ENCODE data around the gene OR8D4.
"Not testable (repeated sequence)": the region's sequence is repeated elsewhere in the genome, so short reads cannot be mapped to it uniquely, and the experiment has no call there.

Gene OR8D4

DNA sequence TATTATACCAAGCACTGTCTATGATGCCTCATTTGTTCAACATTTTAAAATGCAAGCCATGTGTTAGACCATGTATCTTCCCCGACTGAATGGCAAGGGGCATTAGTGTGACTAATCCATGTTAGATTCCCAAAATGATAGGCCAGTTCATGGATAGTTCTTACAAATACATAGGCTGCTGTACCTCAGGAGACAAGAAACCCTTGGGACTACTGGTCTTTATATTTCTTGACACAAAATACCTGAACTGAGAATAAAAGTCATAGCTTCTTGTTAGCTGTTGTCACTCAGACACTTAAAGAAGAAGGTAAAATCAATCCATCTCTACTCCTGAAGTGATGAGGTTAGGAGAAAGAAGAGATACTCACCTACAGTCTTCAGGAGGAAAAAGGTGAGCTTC, at the start of gene OR8D4:
Gene OR8D4, plus strand, starts transcription at position 301 of the 400 bp plus-strand sequence. CDS start 4,265 bp downstream, outside the sequence.
- DNase-seq, result no peak

DNA sequence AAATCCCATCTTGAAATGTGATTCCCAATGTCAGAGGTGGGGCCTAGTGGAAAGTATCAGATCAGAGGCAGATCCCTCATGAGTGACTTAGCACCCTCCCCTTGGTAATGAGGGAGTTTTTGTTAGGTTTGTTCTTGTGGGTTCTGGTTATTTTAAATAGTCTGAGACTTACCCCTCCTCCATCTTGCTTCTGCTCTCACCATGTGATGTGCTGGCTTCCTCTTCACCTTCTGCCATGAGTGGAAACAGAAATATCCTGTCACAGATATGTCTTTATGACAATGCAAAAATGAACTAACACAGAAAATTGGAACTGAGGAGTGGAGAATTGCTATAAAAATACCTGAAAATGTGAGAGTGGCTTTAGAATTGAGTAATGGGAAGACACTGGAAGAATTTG, 49.6 kb upstream of the OR8D4 start:
- DNase-seq, result no peak

DNA sequence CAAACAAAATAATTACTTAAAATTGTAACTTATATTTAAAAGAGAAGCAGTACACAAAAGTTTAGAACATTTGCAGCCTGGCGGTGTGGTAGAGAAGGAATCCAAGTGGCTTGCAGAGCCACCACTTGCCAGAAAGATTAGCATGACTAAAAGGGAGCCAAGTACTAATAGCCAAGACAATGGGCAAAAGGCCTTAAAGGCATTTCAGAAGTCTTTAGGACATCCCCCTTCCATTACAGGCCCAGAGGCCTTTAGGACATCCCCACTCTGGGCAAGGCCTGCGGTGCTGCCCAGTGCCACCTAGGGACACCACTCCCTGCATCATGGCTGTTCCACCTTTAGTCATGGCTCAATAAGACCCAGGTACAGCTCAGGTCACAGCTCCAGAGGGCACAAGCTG, 48.9 kb upstream of the OR8D4 start:
- DNase-seq, result no peak

DNA sequence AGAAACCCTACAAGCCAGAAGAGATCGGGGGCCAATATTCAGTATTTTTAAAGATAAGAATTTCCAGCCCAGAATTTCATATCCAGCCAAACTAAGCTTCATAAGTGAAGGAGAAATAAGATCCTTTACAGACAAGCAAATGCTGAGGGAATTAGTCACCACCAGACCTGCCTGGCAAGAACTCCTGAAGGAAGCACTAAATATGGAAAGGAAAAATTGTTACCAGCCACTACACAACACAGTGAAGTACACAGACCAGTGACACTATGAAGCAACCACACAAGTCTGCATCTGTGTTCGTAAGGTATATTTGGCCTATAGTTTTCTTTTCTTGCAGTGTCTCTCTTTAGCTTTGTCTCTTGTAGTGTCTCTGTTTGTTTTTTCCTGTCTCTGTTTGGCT, 45.5 kb upstream of the OR8D4 start:
- DNase-seq, result no peak

DNA sequence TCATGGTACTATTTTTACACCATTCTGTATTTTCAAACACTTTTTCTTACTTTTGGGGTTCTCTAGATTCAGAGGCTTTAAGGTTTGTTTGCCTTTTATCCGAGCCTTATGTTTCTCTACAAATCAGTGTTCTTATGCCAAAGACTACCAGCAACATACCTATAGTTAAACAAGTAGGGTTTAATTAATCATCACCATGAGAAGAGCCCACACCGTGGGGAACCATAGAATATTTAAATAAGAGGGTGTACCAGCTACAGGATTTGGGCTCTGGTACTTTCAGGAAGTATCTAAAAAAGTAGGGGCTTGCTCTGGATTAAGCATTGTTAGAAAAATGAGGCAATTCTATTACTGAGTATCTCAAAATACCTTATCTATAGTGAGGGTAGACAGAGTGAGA, 42.2 kb upstream of the OR8D4 start:
- DNase-seq, result no peak

DNA sequence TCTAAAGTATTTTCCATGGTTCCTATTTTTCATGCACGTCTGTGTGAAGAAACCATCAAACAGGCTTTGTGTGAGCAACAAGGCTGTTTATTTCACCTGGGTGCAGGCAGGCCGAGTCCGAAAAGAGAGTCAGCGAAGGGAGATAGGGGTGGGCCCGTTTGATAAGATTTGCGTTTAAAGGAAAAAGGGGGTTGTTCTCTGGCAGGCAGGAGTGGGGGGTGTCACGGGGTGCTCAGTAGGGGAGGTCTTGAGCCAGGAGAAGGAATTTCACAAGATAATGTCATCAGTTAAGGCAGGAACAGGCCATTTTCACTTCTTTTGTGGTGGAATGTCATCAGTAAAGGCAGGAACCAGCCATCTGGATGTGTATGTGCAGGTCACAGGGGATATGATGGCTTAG, 36.7 kb upstream of the OR8D4 start:
- not testable (repeated sequence) for DNase-seq

DNA sequence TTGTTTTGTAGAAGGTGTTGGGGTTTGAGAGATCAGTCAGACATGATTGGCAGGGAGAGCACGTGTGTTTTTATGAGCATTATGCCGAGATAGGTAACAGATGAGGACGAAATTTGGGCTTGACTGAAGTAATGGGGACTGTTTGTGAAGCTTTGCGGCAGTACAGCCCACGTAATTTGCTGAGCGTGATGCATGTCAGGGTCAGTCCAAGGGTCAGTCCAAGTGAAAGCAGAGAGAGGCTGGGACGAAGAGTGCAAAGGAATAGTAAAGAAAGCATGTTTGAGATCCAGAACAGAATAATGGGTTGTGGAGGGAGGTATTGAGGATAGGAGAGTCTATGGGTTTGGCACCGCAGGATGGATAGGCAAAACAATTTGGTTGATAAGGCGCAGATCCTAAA, 34.2 kb upstream of the OR8D4 start:
- not testable (repeated sequence) for DNase-seq

DNA sequence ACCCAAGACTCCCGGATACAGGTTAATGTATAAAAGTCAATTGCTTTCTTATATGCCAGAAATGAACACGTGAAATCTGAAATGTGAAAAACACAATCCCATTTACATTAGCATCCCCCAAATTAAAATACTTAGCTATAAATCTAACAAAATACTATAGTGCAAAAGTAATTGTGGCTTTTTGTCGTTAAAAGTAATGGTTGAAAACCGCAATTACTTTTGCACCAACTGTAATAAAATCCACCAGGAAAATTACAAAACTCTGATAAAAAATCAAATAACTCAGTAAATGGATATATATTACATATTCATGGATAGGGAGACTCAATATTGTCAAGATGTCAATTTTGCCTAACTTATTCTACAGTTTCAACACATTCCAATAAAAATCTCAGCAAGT, 21.1 kb upstream of the OR8D4 start:
- DNase-seq, result no peak

DNA sequence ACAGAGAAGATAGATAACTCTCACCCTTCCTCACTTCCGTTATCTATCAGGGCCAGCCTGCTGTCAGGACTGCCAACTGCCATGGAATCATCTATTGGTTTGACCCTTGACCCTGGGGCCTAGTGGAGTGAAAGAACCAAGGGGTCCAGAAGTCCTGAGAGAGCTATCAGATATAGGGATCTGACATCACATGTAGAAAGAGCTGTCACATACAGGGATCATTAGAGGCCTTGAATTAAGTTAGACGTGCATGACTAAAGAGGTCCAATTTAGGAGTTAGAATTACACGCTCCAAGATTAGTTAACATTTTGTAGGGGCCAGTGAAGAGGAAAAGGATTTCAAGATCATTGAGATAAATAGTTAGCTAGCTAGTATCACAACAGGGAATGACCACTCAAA, 16.4 kb upstream of the OR8D4 start, which contains the start of gene TMEM225:
Gene TMEM225, minus strand, starts transcription at position 101 of the 400 bp plus-strand sequence. CDS start 245 bp downstream, outside the sequence.
- DNase-seq, result no peak

DNA sequence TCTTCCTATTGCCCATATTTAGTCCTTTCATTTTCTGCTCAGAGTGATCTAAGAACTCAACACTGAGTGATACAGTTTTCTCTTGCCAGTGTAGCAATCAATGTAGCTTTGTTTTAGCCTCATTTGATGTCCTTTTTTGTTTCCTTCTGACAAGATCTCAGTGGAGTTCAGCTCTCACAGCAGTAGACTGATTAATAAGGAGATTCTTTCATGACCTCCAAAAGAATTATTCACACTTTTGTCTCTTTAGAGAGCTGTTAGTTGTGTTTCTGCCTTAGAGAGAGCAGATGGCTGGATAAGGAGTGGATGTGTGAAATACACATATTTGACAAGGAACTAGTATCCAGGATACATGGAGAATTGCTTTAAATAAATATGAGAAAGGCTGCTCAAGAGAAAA, 9.9 kb upstream of the OR8D4 start:
- DNase-seq, result no peak

DNA sequence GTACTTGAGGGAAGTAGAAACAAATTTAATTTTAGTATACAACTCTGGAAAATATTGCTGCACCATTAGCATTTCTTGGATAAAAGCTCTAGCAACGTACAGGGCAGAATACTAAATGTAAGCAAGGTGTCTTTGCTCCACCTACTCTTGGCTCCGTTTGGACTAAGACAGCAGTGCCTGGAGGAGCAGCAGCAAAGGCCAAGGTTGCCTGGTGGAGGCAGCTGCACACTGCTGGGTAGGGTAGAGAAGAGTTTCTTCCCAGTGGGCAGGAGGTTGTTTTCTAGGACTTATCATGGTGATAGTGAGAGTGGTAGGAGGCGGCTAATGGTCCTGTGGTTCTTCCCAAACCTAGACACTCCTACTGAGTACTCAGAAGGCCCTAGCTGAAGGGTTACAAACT, 2.2 kb upstream of the OR8D4 start:
- no peak for DNase-seq

DNA sequence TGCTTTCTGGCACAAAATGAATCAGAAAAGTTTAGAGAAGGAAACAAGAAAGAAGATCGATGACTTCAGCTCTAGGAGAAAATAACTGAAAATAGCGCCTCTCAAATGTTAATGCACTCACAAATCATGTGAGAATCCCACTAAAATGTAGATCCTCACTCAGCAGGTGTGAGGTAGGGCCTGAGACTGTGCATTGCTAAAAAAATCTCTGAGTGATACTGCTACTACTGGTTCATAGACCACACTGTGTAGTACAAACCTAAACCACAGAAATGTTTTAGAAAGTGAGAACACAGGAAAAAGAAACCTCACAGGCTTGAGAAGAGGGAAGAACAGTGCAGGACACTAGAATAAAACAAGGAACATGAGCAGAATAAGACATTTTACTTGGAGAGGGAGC, 2.0 kb downstream of the OR8D4 start:
- no peak for DNase-seq

DNA sequence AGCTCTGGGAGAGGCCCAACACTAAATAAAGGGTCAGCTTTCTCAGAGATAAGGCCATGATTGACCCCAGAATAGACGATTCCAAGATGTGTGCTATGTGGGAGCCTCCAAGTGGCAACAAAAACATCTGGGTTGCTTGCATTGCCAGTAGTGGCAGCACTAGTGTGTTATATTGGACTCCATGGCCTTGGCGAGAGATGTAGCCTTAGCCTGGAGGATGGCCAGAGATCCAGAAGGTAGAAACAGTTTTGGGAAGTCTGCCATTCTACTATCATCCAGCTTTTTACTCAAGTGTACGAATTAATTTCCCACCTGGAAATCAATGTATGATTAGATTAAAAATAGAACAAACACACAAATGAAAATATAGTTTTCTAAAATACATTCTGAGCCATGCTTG, 3.0 kb downstream of the OR8D4 start:
- DNase-seq, result no peak

DNA sequence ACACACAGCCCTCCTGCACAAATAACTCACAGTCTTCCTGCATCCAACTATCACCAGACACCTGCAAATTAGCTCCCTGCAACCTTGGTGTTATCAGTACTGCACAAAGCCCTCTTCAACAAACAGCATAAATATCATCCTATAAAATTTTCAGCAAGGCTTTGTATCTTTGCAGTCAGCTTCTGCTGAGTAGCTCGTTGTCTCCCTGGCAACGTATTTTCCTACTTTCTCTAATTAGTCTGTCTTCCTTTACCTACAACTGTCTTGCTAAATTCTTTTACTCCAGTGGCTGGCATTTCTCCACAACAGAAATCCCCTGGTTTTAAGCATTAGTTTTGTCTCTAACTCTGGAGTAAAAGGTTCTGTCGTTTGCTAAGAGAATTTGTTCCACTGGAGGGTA, 3.9 kb downstream of the OR8D4 start:
- DNase-seq, result no peak

DNA sequence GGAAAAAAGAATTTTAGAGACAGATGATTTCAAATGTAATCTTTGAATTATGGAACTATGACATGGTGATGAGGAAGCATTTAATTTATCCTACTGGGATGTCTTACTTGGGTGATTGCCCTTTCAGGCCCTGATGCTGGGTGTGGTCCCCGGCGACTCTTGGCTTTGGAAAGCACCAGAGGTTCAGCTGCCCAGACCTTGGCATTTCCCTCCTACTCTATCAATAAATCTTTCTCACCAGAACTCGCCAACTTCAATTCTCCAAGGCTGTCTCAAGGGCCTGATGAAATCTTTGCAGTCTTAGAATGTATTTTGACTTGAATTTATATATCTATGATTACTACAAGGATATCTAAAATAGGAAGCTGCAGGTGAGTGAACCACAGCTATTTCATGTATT, 19.0 kb downstream of the OR8D4 start:
- no peak for DNase-seq

DNA sequence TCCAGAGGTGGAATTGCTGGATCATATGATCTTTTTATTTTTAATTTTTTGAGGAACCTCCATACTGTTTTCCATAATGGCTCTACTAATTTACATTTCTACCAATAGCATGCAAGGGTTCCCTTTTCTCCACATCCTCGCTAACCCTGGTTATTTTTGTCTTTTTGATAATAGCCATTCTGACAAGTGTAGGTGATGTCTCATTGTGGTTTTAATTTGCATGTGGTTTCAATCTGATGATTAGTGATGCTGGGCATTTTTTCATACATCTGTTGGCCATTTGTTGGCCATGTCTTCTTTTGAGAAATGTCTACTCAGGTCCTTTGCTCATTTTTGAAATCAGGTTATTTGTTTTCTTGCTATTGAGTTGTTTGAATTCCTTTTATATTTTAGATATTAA, 22.1 kb downstream of the OR8D4 start:
- DNase-seq, result no peak

DNA sequence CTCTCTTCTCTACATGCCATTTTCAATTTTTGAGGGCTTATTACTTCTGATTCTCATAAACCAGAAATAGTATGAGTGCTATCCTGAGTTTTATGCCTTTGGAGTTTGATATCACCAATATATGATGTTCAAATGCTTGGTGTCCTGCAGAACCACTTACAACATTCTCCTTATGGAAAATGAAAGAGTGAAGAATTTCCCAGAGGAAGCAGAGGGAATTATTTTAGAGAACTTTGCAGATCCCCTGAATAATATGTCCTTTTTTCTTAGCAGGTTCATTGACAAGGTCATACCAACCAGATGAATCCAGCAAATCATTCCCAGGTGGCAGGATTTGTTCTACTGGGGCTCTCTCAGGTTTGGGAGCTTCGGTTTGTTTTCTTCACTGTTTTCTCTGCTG, 37.4 kb downstream of the OR8D4 start, which contains the start of gene OR4D5:
Gene OR4D5, plus strand, starts transcription at position 301 of the 400 bp plus-strand sequence. Its CDS starts 0 bp downstream, at position 301.
- no peak for DNase-seq

DNA sequence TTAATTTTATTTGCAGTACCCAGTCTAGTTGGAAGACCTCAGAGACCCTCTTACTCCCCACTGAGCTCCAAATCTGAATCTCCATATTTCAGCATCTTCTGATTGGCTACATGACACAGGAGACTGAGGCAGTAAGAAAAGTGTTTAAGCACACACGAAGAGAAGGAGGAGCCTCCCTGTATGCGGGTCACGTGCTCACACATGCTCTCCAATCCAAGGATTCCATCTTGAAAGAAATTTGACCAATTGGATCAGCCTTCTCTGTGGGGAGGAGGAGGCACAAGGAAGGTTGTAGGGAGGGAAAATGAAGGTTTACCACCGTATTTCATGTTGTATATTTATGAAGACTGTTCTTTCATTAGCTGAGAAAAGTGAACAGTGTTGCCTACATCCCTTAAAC, 40.4 kb downstream of the OR8D4 start:
- no peak for DNase-seq

DNA sequence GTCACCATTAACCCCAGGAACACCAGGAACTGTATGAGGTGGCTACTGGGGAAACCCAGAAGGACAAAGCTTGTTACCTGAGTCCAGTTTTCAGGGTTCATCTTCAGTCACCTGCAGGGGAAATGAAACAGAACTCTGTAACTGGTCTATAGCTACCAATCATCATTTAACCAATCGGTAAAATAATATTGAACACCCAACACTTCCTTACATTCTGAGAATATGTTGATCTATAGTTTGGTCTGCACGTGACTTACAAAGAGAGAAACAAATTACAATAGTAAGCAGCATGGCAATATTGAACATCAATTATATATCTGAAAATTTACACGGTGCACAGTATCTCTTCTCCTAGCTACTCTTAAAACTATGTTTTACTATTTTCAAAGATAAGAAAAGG, 41.8 kb downstream of the OR8D4 start, which contains the start of gene OR6T1:
Gene OR6T1, minus strand, starts transcription at position 101 of the 400 bp plus-strand sequence. Its CDS starts 0 bp downstream, at position 101.
- DNase-seq, result no peak

DNA sequence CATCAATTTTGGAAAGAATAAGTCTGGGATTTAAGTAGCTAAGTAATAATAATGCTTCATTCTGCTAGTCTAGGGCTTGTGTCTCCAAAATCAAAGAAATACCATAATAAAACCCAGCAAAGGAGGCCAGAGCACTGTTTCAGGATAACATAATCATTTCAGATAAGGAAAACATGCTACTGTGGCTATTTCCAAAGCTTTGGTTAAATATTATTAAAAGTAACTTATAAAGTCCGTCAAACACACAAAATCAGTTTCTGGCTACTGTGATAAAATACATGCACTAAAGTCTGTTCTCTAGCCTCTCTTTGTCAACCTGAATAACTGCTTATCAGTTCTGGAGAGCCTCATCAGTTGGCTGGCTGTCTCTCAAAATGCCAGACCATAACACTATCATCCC, 43.2 kb downstream of the OR8D4 start:
- DNase-seq, result no peak

DNA sequence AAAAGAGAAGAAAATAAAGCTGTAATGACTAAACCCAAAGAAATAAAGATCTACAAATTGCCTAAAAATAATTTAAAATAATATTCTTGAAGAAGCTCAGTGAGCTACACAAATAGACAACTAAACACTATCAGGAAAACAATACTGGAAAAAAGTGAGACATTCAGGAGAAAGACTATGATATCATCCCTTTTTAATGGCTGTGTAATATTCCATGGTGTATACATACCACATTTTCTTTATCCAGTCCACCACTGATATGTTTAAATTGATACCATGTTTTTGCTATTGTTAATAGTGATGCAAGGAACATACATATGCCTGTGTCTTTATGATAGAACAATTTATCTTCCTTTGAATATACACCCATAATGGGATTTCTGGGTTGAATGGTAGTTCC, 54.8 kb downstream of the OR8D4 start:
- no peak for DNase-seq

All from CD4-positive, alpha-beta T cell treated with Interferon alpha-2 for 1 hour (primary cell).